PC-3 (cell line): Measurements from ENCODE around the gene MMP14. TPM values are rescaled to one million over a fixed set of nuclear protein-coding genes. Genes with fewer than 3 reads are reported as not detected.

Experiments used
- ATAC-seq: fragments of 200-7000 bp; cut with Tn5 transposase; 2 replicates; pipeline ENCODE4 v1.9.1; 2020; ENCODE audit warnings: mild to moderate bottlenecking, moderate library complexity
- BruUV-seq: library from RNA; stranded (reverse); fragments of 400-500 nt; replicated peaks from 2 replicates; lab custom pipeline; 2021; lab: Mats Ljungman, UMichigan
- CTCF ChIA-PET: fragments of 300-600 bp; sonication (Branson Sonifier 250); formaldehyde crosslinking; loops from one replicate; lab custom pipeline; 2022; ENCODE audit warnings: antibody characterized with exemption; lab: Charles Lee
- POLR2A ChIA-PET: fragments of 300-600 bp; sonication (Branson Sonifier 250); formaldehyde crosslinking; loops from one replicate; lab custom pipeline; 2022; ENCODE audit warnings: antibody characterized with exemption; ENCODE audit not compliant: unreplicated experiment; lab: Charles Lee
- DNase-seq: peaks from one replicate; pipeline ENCODE4 v3.0.0-alpha.2; 2015
- H2AFZ ChIP-seq: fragments of 300-600 bp; sonication (generic); 2 replicates; pipeline ENCODE4 v1.6.0; 2016; ENCODE audit warnings: antibody characterized with exemption, low read length
- H3F3A ChIP-seq: fragments of 300-600 bp; sonication (generic); one replicate; pipeline ENCODE4 v1.6.0; 2017; ENCODE audit warnings: antibody characterized with exemption, low read length, control low read depth, mild to moderate bottlenecking; ENCODE audit not compliant: unreplicated experiment
- H3K27ac ChIP-seq: fragments of 300-600 bp; sonication (generic); 2 replicates; pipeline ENCODE4 v1.5.1; 2016; ENCODE audit warnings: mild to moderate bottlenecking, low read length
- H3K27me3 ChIP-seq: fragments of 300-600 bp; sonication (generic); 2 replicates; pipeline ENCODE4 v1.6.1; 2016; ENCODE audit warnings: low read length, mixed read lengths
- H3K36me3 ChIP-seq: fragments of 300-600 bp; sonication (generic); 2 replicates; pipeline ENCODE4 v1.6.1; 2016; ENCODE audit warnings: low read depth, mixed run types, low read length, mixed read lengths
- H3K4me1 ChIP-seq: fragments of 300-600 bp; sonication (generic); 2 replicates; pipeline ENCODE4 v1.5.1; 2016; ENCODE audit warnings: low read length; ENCODE audit not compliant: insufficient read depth
- H3K4me2 ChIP-seq: fragments of 300-600 bp; sonication (generic); 2 replicates; pipeline ENCODE4 v1.6.0; 2016; ENCODE audit warnings: low read length
- H3K4me3 ChIP-seq: fragments of 300-600 bp; sonication (generic); 2 replicates; pipeline ENCODE4 v1.5.1; 2016; ENCODE audit warnings: mild to moderate bottlenecking, low read length, mixed read lengths
- H3K79me2 ChIP-seq: fragments of 300-600 bp; sonication (generic); 2 replicates; pipeline ENCODE4 v1.6.1; 2017; ENCODE audit warnings: low read length, mixed read lengths
- H3K9ac ChIP-seq: fragments of 300-600 bp; sonication (generic); 2 replicates; pipeline ENCODE4 v1.6.0; 2016; ENCODE audit warnings: mild to moderate bottlenecking, low read length
- H3K9me2 ChIP-seq: fragments of 300-600 bp; sonication (generic); replicated peaks from 2 replicates; pipeline ENCODE4 v1.6.1; 2016; ENCODE audit warnings: mixed run types, low read length, mixed read lengths
- H3K9me3 ChIP-seq: fragments of 300-600 bp; sonication (generic); 2 replicates; pipeline ENCODE4 v1.6.1; 2016; ENCODE audit warnings: low read length, mixed read lengths
- H4K20me1 ChIP-seq: fragments of 300-600 bp; sonication (generic); 2 replicates; pipeline ENCODE4 v1.6.1; 2016; ENCODE audit warnings: low read length, mixed read lengths
- EZH2 ChIP-seq: fragments of 300-600 bp; sonication (generic); IDR thresholded peaks from one replicate; pipeline ENCODE4 v1.6.1; 2017; ENCODE audit warnings: antibody characterized with exemption, mild to moderate bottlenecking, low read length; ENCODE audit not compliant: unreplicated experiment
- EZH2phosphoT487 ChIP-seq: fragments of 300-600 bp; sonication (generic); IDR thresholded peaks from 2 replicates; pipeline ENCODE4 v1.6.1; 2018; ENCODE audit warnings: mild to moderate bottlenecking, antibody characterized with exemption, low read length, borderline replicate concordance
- intact Hi-C: fragments of 100-400 bp; cut with micrococcal nuclease; formaldehyde crosslinking; loops from 2 replicates; pipeline ENCODE4 v1.9.0; 2023
- total RNA-seq: library from RNA; depleted of rRNA; stranded (reverse); fragments of >200 nt; gene quantifications from 2 replicates; pipeline ENCODE4 v1.2.3, GENCODE V29; 2014
- TF ChIP-seq, protein P1 (sequence below): fragments of 300-600 bp; sonication (generic); conservative IDR thresholded peaks from 2 replicates; pipeline ENCODE4 v1.5.1; 2017; ENCODE audit warnings: antibody characterized with exemption, low read depth, mild to moderate bottlenecking, low read length

The MMP14 gene
- total RNA-seq, 1 experiment from 2014 or later = 80.4 TPM

DNA sequence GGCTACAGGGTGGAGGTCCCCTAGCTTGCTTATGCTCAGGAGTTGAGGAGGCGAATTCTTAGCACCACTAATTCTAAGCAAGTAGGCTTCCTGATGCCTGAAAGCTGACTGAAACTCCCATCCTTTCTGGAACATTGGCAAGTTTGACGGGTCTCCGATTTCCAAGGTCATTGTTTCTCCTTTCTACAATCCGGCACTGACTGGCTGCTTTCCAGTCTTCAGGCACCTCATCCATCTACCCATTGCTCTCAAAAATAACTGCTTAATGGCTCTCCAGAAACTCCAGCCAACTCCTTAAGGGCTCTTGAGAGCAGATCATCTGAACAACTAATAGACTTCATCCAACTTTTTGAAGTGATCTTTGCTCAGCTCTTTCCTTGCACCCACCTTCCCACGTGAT, 60.0 kb downstream of the MMP14 start:
- H3K9me3 ChIP-seq = no peaks in the 10 kb centered on the region
- no peaks in the 10 kb centered on the region for H3K27me3 ChIP-seq
- H3K9me2 ChIP-seq = no peaks in the 10 kb centered on the region
- ChIA-PET CTCF (interaction anchor here (0.5 kb wide), 1 partner anchor 633 kb away, joined by 3 read pairs; no protein-coding TSS in a partner anchor), POLR2A (no interaction called here)
- H3K9ac ChIP-seq = no peak overlapping the region
- no peaks in the 10 kb centered on the region for H3K79me2 ChIP-seq
- no peak for DNase-seq
- no peaks in the 10 kb centered on the region for H4K20me1 ChIP-seq
- no TSS peak for BruUV-seq
- H3K4me2 ChIP-seq = no peak overlapping the region
- no peak overlapping the region for H3K4me3 ChIP-seq
- peaks cover 17% of the 10 kb centered on the region for H3K4me1 ChIP-seq
- no peak overlapping the region for H3K27ac ChIP-seq
- H3K36me3 ChIP-seq = peaks cover 6% of the 10 kb centered on the region; the same call in 1 of the 2 replicates
- ATAC-seq = no peak
- H3F3A ChIP-seq = no peaks in the 10 kb centered on the region
- no peak overlapping the region for H2AFZ ChIP-seq
- TF ChIP-seq, protein P1, sequence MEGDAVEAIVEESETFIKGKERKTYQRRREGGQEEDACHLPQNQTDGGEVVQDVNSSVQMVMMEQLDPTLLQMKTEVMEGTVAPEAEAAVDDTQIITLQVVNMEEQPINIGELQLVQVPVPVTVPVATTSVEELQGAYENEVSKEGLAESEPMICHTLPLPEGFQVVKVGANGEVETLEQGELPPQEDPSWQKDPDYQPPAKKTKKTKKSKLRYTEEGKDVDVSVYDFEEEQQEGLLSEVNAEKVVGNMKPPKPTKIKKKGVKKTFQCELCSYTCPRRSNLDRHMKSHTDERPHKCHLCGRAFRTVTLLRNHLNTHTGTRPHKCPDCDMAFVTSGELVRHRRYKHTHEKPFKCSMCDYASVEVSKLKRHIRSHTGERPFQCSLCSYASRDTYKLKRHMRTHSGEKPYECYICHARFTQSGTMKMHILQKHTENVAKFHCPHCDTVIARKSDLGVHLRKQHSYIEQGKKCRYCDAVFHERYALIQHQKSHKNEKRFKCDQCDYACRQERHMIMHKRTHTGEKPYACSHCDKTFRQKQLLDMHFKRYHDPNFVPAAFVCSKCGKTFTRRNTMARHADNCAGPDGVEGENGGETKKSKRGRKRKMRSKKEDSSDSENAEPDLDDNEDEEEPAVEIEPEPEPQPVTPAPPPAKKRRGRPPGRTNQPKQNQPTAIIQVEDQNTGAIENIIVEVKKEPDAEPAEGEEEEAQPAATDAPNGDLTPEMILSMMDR = no peak
- no peak for TF ChIP-seq EZH2phosphoT487
- TF ChIP-seq EZH2 = no peak
- intact Hi-C loops = no loop called here

DNA sequence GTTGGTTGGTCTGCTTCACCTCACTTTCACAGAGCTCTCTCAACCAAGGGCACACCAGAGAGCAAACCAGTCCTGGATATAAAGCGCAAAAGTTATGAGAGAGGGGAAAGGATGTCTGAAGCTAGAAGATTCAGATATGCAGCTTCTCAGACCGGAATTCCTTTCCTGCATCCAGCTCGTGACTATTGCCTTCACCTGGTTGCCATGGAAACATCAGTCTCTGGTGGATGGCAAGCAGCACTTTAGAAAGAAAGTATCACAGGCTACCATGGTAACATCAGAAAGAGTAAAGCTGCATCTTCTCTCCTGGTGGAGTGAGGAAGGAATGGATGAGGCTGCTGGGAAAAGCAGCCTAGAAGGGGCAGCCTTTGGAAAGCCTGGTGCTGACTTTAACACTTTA, 60.4 kb downstream of the MMP14 start:
- Histone ChIP-seq H3K27ac (no peak overlapping the region), H3K4me2 (no peak overlapping the region), H4K20me1 (no peaks in the 10 kb centered on the region), H3K4me3 (no peak overlapping the region), H2AFZ (no peak overlapping the region), H3K9me3 (no peaks in the 10 kb centered on the region), H3F3A (no peaks in the 10 kb centered on the region), H3K36me3 (peaks cover 10% of the 10 kb centered on the region; the same call in 1 of the 2 replicates), H3K27me3 (no peaks in the 10 kb centered on the region), H3K9me2 (no peaks in the 10 kb centered on the region), H3K9ac (no peak overlapping the region), H3K4me1 (peaks cover 17% of the 10 kb centered on the region), H3K79me2 (no peaks in the 10 kb centered on the region)
- no TSS peak for BruUV-seq
- ChIA-PET CTCF (interaction anchor here (0.5 kb wide), 1 partner anchor 633 kb away, joined by 3 read pairs; no protein-coding TSS in a partner anchor), POLR2A (no interaction called here)
- DNase-seq = no peak
- TF ChIP-seq, protein P1 = no peak
- TF ChIP-seq EZH2phosphoT487 (no peak), EZH2 (no peak)
- intact Hi-C loops = no loop called here
- no peak for ATAC-seq

DNA sequence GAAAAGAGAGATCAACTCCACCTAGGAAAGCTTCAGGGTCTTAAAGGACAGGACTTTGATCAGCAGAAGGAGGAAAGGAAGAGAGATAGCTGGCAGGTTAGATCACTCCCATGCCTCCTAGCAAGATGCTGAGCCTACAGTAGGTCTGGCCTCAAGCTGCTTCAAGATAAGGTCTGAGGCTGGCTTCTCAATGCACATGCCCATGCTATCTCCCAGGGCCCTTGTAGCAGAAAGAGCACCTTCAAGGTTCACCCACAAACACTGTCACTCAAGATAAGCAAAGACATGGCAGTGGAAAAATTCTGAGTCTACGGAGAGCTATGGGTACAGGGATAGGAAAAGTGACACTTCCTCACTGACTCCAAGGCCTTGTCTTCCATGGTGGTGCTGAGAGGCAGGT, 61.0 kb downstream of the MMP14 start:
- Histone ChIP-seq H3K4me3 (no peak overlapping the region), H3K9ac (no peak overlapping the region), H3K27me3 (no peaks in the 10 kb centered on the region), H3K4me1 (peaks cover 17% of the 10 kb centered on the region), H3K36me3 (peaks cover 16% of the 10 kb centered on the region; the same call in 1 of the 2 replicates), H3F3A (no peaks in the 10 kb centered on the region), H2AFZ (no peak overlapping the region), H3K9me2 (no peaks in the 10 kb centered on the region), H3K4me2 (no peak overlapping the region), H3K9me3 (no peaks in the 10 kb centered on the region), H3K27ac (no peak overlapping the region), H4K20me1 (no peaks in the 10 kb centered on the region), H3K79me2 (no peaks in the 10 kb centered on the region)
- TF ChIP-seq EZH2 (no peak), EZH2phosphoT487 (no peak)
- TF ChIP-seq, protein P1 = no peak
- ChIA-PET CTCF (no interaction called here), POLR2A (no interaction called here)
- no TSS peak for BruUV-seq
- no peak for DNase-seq
- no peak for ATAC-seq
- intact Hi-C loops = no loop called here
